Activated CD4-positive, alpha-beta T cell treated with anti-CD3 and anti-CD28 coated beads, Interleukin-2, amount 10 ng/mL, durations not matched to agents 24 days and 14 days (primary cell): ENCODE results near the gene MAP4K2. TPM values are rescaled to one million over a fixed set of nuclear protein-coding genes. Genes with fewer than 3 reads are reported as not detected.
A peak's percentile ranks its signal among the peaks of the same experiment; 100 is the strongest.

Source experiments
- DNase-seq: peaks from one replicate; pipeline ENCODE4 v3.0.0; 2022
- H3K27ac Mint-ChIP-seq: one replicate; pipeline ENCODE4 v1.8.0; 2022; ENCODE audit warnings: mild to moderate bottlenecking, mixed read lengths
- H3K27me3 Mint-ChIP-seq: one replicate; pipeline ENCODE4 v1.8.0; 2022; ENCODE audit warnings: mixed read lengths
- H3K36me3 Mint-ChIP-seq: one replicate; pipeline ENCODE4 v1.8.0; 2022; ENCODE audit warnings: low read depth, mild to moderate bottlenecking, mixed read lengths
- H3K4me1 Mint-ChIP-seq: one replicate; pipeline ENCODE4 v1.8.0; 2021; ENCODE audit warnings: mixed read lengths
- H3K4me3 Mint-ChIP-seq: one replicate; pipeline ENCODE4 v1.8.0; 2022; ENCODE audit warnings: mild to moderate bottlenecking, moderate library complexity, mixed read lengths
- H3K9me3 Mint-ChIP-seq: one replicate; pipeline ENCODE4 v1.8.0; 2021; ENCODE audit warnings: mixed read lengths
- intact Hi-C: fragments of 100-400 bp; cut with micrococcal nuclease; formaldehyde crosslinking; loops from one replicate; pipeline ENCODE4 v1.15.1; 2023
- total RNA-seq: library from RNA; stranded (reverse); gene quantifications from 2 replicates; pipeline ENCODE4 v1.2.3, GENCODE V29; 2022

MAP4K2 gene
- total RNA-seq, 1 donor from 2014 or later: 67.3 TPM

GRCh38 chr11:64750361-64751054 lies 52.5 kb downstream of the MAP4K2 start:
- Mint-ChIP-seq H3K4me3 (no peak overlapping the region), H3K27ac (no peak overlapping the region), H3K9me3 (no peaks in the 10 kb centered on the region), H3K36me3 (peaks cover 17% of the 10 kb centered on the region), H3K4me1 (peaks cover 18% of the 10 kb centered on the region), H3K27me3 (no peaks in the 10 kb centered on the region)
- intact Hi-C loops: no loop called here
- peak; percentile 62 for DNase-seq

- H3K4me1 Mint-ChIP-seq: peaks cover 31% of the 10 kb centered on the region
- H3K36me3 Mint-ChIP-seq: peaks cover 17% of the 10 kb centered on the region
- peak; percentile 60 for DNase-seq
- H3K4me3 Mint-ChIP-seq: no peak overlapping the region
- no peaks in the 10 kb centered on the region for H3K27me3 Mint-ChIP-seq
- peak overlapping the region; percentile 18 for H3K27ac Mint-ChIP-seq
- intact Hi-C loops: no loop called here
- H3K9me3 Mint-ChIP-seq: no peaks in the 10 kb centered on the region
Measured at GRCh38 chr11:64747961-64748665, 54.9 kb downstream of the MAP4K2 start.

- H3K4me1 Mint-ChIP-seq: peaks cover 34% of the 10 kb centered on the region
- no peak overlapping the region for H3K27ac Mint-ChIP-seq
- H3K9me3 Mint-ChIP-seq: no peaks in the 10 kb centered on the region
- peak overlapping the region; percentile 34 for H3K4me3 Mint-ChIP-seq
- no peaks in the 10 kb centered on the region for H3K27me3 Mint-ChIP-seq
- peaks cover 9% of the 10 kb centered on the region for H3K36me3 Mint-ChIP-seq
- DNase-seq: peak; percentile 68
- intact Hi-C loops: no loop called here
Measured at GRCh38 chr11:64746486-64746885, 56.5 kb downstream of the MAP4K2 start.

- Mint-ChIP-seq H3K36me3 (peaks cover 10% of the 10 kb centered on the region), H3K4me1 (peaks cover 35% of the 10 kb centered on the region), H3K9me3 (no peaks in the 10 kb centered on the region), H3K4me3 (peak overlapping the region; percentile 94), H3K27ac (peak overlapping the region; percentile 95), H3K27me3 (no peaks in the 10 kb centered on the region)
- intact Hi-C loops: loop anchor here (2.0 kb wide), 1 partner anchor 65 kb away; the partner anchor contains the start of gene MEN1
- peak; percentile 95 for DNase-seq
Measured at GRCh38 chr11:64745521-64746328, 57.3 kb downstream of the MAP4K2 start.

- intact Hi-C loops: loop anchor here (2.0 kb wide), 1 partner anchor 66 kb away; the partner anchor contains the start of gene MEN1
- peak overlapping the region; percentile 95 for H3K27ac Mint-ChIP-seq
- H3K36me3 Mint-ChIP-seq: peaks cover 11% of the 10 kb centered on the region
- H3K9me3 Mint-ChIP-seq: no peaks in the 10 kb centered on the region
- DNase-seq: peak; percentile 97
- no peaks in the 10 kb centered on the region for H3K27me3 Mint-ChIP-seq
- peak overlapping the region; percentile 94 for H3K4me3 Mint-ChIP-seq
- H3K4me1 Mint-ChIP-seq: peaks cover 33% of the 10 kb centered on the region
Measured at GRCh38 chr11:64745189-64745520, 57.9 kb downstream of the MAP4K2 start.

DNA sequence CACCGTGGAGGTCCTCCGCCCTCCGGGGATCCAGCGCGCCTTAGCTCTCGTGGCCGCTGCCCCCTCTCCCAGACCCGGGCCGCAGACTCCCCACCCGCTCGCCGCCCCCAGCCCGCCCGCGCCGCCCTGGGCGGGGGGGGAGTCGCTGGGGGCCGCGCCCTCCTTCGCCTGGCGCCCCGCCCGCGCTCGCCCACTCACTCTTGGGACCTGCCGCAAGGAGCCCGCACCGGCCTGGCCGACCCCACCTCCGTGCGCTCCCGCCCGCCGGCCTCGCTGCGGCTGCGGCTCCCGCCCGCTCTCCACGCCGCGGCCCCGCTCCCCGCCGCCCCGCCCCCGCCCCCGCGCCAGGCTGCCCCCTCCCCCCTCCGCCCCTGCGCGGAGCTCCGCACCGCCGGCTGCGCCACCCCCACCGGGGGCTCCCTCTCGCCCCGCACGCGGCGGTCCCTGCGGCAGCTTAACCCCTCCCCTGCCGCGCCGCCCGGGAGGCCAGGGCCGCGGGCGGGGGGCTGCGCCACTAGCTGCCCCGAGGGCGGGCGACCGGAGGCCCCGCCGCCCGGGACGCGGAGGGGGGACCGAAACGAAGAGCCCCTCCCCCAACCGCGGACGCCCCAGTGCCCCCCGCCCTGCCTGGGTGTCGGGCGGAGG lies 58.3 kb downstream of the MAP4K2 start:
- Mint-ChIP-seq H3K9me3 (no peaks in the 10 kb centered on the region), H3K27me3 (no peaks in the 10 kb centered on the region), H3K4me1 (peaks cover 32% of the 10 kb centered on the region), H3K36me3 (peaks cover 13% of the 10 kb centered on the region), H3K27ac (peak overlapping the region; percentile 95), H3K4me3 (peak overlapping the region; percentile 94)
- intact Hi-C loops: loop anchor here (1.0 to 2.0 kb wide), 2 partner anchors 23 to 66 kb away; partner anchors contain the start of gene MEN1
- DNase-seq: peak; percentile 86

GRCh38 chr11:64743591-64744543 lies 59.1 kb downstream of the MAP4K2 start, which contains the start of gene RASGRP2:
Gene RASGRP2 (minus strand): TSS chr11:64744142. CDS start chr11:64742866, 1,276 bp downstream.
- no peaks in the 10 kb centered on the region for H3K27me3 Mint-ChIP-seq
- intact Hi-C loops: loop anchor here (1.0 to 2.0 kb wide), 5 partner anchors 21 to 67 kb away; partner anchors contain the start of genes MEN1, NRXN2 and SF1
- peaks cover 32% of the 10 kb centered on the region for H3K4me1 Mint-ChIP-seq
- peak; percentile 97 for DNase-seq
- peak within 1 kb of the TSS; percentile 89 for H3K27ac Mint-ChIP-seq
- H3K36me3 Mint-ChIP-seq: peaks cover 20% of the 10 kb centered on the region
- no peaks in the 10 kb centered on the region for H3K9me3 Mint-ChIP-seq
- H3K4me3 Mint-ChIP-seq: peak within 1 kb of the TSS; percentile 94

DNA sequence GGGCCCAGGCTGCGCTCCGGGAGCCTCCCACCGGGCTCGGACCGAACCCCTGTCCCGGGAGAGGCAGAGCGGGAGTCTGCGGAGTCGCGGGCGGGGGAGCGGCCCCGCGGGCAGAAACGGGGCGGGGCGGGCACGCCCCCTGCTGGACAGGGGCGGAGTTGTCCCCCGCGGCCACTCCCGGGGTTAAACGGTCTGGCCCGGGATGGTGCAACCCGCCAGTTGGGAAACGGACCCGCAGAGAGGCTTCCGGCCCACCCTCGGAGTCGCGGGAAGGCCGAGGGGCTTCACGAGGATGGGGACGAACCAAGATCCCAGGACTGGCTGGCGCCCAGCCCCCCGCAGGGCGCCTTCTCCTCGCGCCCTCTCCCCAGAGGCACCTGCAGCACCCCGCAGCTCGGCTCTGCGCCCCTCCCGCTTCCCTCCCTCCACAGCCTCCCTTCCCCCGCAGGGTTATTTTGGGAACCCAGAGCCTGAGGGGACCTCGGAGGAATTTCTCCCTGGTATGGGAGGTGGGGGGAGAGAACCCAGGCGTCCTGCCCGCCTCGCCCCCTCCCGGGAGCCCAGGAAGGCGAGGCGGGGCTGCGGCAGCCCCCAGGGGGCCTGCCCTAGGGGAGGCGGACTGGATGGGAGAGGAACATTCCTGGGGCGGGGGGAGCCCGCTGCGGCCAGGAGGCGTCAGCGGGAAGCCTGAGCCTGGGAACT lies 60.0 kb downstream of the MAP4K2 start:
- H3K27me3 Mint-ChIP-seq: no peaks in the 10 kb centered on the region
- intact Hi-C loops: loop anchor here (1.0 to 2.0 kb wide), 3 partner anchors 20 to 55 kb away; partner anchors contain the start of genes NRXN2 and SF1
- H3K4me3 Mint-ChIP-seq: peak overlapping the region; percentile 94
- peaks cover 18% of the 10 kb centered on the region for H3K36me3 Mint-ChIP-seq
- H3K27ac Mint-ChIP-seq: no peak overlapping the region
- no peaks in the 10 kb centered on the region for H3K9me3 Mint-ChIP-seq
- peak; percentile 95 for DNase-seq
- H3K4me1 Mint-ChIP-seq: peaks cover 30% of the 10 kb centered on the region

- Mint-ChIP-seq H3K4me3 (peak overlapping the region; percentile 72), H3K27ac (peak overlapping the region; percentile 29), H3K4me1 (peaks cover 30% of the 10 kb centered on the region), H3K9me3 (no peaks in the 10 kb centered on the region), H3K36me3 (peaks cover 18% of the 10 kb centered on the region), H3K27me3 (no peaks in the 10 kb centered on the region)
- DNase-seq: peak; percentile 60
- intact Hi-C loops: loop anchor here (2.0 kb wide), 1 partner anchor 37 kb away; the partner anchor contains the start of gene SF1
Measured at GRCh38 chr11:64742087-64742888, 60.7 kb downstream of the MAP4K2 start.

GRCh38 chr11:64741375-64742086 lies 61.5 kb downstream of the MAP4K2 start:
- peak overlapping the region; percentile 72 for H3K4me3 Mint-ChIP-seq
- H3K9me3 Mint-ChIP-seq: no peaks in the 10 kb centered on the region
- H3K27ac Mint-ChIP-seq: no peak overlapping the region
- peaks cover 29% of the 10 kb centered on the region for H3K4me1 Mint-ChIP-seq
- intact Hi-C loops: loop anchor here (2.0 kb wide), 1 partner anchor 37 kb away; the partner anchor contains the start of gene SF1
- H3K27me3 Mint-ChIP-seq: no peaks in the 10 kb centered on the region
- H3K36me3 Mint-ChIP-seq: peaks cover 23% of the 10 kb centered on the region
- no peak for DNase-seq

- peaks cover 34% of the 10 kb centered on the region for H3K36me3 Mint-ChIP-seq
- intact Hi-C loops: no loop called here
- H3K27ac Mint-ChIP-seq: no peak overlapping the region
Measured at GRCh38 chr11:64739871-64740270, 63.1 kb downstream of the MAP4K2 start.

More at GRCh38 chr11:64739871-64740270, 63.1 kb downstream of the MAP4K2 start:
- no peak for DNase-seq
- no peaks in the 10 kb centered on the region for H3K9me3 Mint-ChIP-seq
- no peak overlapping the region for H3K4me3 Mint-ChIP-seq
- H3K4me1 Mint-ChIP-seq: peaks cover 19% of the 10 kb centered on the region
- no peaks in the 10 kb centered on the region for H3K27me3 Mint-ChIP-seq
